ENCODE data around the gene NPM1. TPM values are rescaled to one million over a fixed set of nuclear protein-coding genes. Genes with fewer than 3 reads are reported as not detected.

Gene NPM1
- total RNA-seq, 1 donor from 2014 or later = 585 TPM

DNA sequence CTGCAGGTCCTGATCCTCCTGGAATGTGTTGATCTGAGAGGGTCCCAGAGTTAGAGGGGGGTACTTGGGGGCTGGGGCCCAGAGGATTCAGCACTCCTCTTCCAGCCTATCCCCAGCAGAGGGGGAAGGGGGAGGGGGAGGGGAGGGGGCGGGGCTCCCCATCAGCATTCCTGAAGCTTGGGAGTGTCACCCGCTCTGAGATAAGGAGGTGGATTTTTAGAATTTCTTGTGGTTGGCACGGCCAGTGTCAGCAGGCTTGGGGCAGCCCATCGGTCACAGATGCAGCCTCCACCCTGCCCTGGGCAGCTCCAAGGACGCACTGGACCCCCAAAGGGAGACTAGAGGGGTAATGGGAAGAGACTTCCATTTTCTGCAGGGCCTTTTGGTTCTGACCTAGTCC, 37.1 kb downstream of the NPM1 start:
- no peak for DNase-seq
- Histone ChIP-seq H3K4me1 (peaks cover 15% of the 10 kb centered on the region), H3K36me3 (no peaks in the 10 kb centered on the region), H3K27me3 (no peaks in the 10 kb centered on the region), H3K4me3 (no peak overlapping the region), H3K27ac (no peak overlapping the region), H3K9me3 (no peaks in the 10 kb centered on the region)
- ATAC-seq = peak; percentile 54
- intact Hi-C loops (cut with DNase I) = no loop called here
- no peak for TF ChIP-seq CTCF (IDR thresholded peaks at IDR 0.05)

GRCh38 chr5:171425596-171426244, 38.1 kb downstream of the NPM1 start:
- H3K4me3 ChIP-seq = no peak overlapping the region
- no peaks in the 10 kb centered on the region for H3K27me3 ChIP-seq
- ATAC-seq = no peak
- no peak overlapping the region for H3K27ac ChIP-seq
- H3K36me3 ChIP-seq = no peaks in the 10 kb centered on the region
- peaks cover 8% of the 10 kb centered on the region for H3K4me1 ChIP-seq
- TF ChIP-seq CTCF (IDR thresholded peaks at IDR 0.05) = no peak
- no peak for DNase-seq
- H3K9me3 ChIP-seq = no peaks in the 10 kb centered on the region
- intact Hi-C loops (cut with DNase I) = no loop called here

GRCh38 chr5:171426266-171426665, 38.6 kb downstream of the NPM1 start:
- ATAC-seq = no peak
- H3K4me1 ChIP-seq = peaks cover 3% of the 10 kb centered on the region
- TF ChIP-seq CTCF (IDR thresholded peaks at IDR 0.05) = no peak
- no peaks in the 10 kb centered on the region for H3K27me3 ChIP-seq
- intact Hi-C loops (cut with DNase I) = no loop called here
- H3K4me3 ChIP-seq = no peak overlapping the region
- H3K36me3 ChIP-seq = no peaks in the 10 kb centered on the region
- H3K9me3 ChIP-seq = no peaks in the 10 kb centered on the region
- H3K27ac ChIP-seq = no peak overlapping the region
- DNase-seq = peak; percentile 43

DNA sequence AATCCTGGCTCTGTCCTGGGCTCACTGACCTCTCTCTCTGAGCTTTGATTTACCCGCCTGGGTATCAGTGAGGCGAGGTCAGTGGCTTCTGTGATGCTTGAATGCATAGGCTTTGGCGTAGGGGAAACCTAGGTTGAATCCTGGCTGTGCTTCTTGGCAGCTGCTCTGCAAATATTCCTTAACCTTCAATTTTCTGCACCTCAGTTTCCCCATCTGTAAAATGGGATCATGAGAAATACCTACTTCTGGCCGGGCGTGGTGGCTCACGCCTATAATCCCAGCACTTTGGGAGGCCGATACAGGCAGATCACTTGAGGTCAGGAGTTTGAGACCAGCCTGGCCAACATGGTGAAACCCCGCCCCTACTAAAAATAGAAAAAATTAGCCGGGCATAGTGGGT, 39.0 kb downstream of the NPM1 start:
- DNase-seq (no peak), ATAC-seq (no peak)
- TF ChIP-seq CTCF (IDR thresholded peaks at IDR 0.05) = no peak
- Histone ChIP-seq H3K4me1 (no peaks in the 10 kb centered on the region), H3K9me3 (no peaks in the 10 kb centered on the region), H3K27ac (no peak overlapping the region), H3K36me3 (no peaks in the 10 kb centered on the region), H3K4me3 (no peak overlapping the region), H3K27me3 (no peaks in the 10 kb centered on the region)
- intact Hi-C loops (cut with DNase I) = no loop called here

DNA sequence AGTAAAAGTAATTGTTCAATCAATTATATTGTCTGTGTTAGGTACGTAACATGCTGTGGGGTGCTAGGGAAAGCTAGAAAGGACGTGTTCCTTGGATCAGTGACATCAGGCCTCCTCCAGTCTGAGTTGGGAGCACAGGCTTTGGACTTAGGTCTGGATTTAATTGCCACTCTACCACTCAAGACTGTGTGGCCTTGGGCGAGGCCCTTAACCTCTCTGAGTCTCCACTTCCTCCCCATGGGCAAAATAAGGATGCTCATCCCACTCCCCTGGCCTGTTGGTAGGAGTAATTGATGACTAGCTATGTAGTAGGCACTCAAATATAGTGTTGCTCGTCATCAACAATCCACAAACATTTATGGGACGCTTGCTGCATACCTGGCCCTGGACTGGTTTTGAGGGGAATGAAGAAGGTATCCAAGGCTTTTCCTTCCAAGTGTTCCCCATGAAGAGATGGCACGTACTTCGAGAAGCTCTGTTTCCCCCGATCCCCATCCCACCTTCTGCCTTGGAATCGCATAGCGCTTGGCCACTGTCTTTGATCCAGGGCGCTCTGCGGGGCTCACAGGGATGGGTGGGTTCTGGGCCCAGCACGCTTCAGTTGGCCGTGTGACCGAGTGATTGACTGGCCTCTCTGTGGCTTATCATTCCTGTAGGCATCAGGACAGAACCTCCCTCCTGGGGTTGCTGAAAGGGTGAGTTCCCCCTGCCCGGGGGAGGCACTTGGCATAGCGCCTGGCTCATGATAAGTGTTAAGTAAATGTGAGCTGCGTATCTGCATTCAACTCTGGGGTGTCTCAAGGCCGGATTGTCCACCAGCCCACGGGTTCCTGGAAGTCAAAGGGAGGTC, 39.9 kb downstream of the NPM1 start:
- intact Hi-C loops (cut with DNase I) = no loop called here
- Histone ChIP-seq H3K27me3 (no peaks in the 10 kb centered on the region), H3K27ac (no peak overlapping the region), H3K4me3 (no peak overlapping the region), H3K36me3 (no peaks in the 10 kb centered on the region), H3K9me3 (no peaks in the 10 kb centered on the region), H3K4me1 (no peaks in the 10 kb centered on the region)
- no peak for TF ChIP-seq CTCF (IDR thresholded peaks at IDR 0.05)
- ATAC-seq = peak; percentile 15
- DNase-seq = peak; percentile 63
